Ovary (tissue), 9 donors: ENCODE results near the gene ABLIM1. TPM values are rescaled to one million over a fixed set of nuclear protein-coding genes. Genes with fewer than 3 reads are reported as not detected.

Experiments used
- DNase-seq, 5 donors: peaks; one replicate each; pipeline ENCODE4 v3.0.0-alpha.2; 2019 to 2020
- H3K27ac ChIP-seq, 2 donors: fragments of 200-600 bp; one replicate each; pipeline versions ENCODE4 v1.5.1 to v1.8.0; 2019 to 2022
- H3K27me3 ChIP-seq: fragments of 200-600 bp; one replicate; pipeline ENCODE4 v1.8.0; 2022
- H3K36me3 ChIP-seq: fragments of 200-600 bp; sonication (generic); one replicate; pipeline ENCODE4 v1.5.1; 2019
- H3K4me1 ChIP-seq: one replicate; pipeline ENCODE4 v1.8.1; 2013; ENCODE audit warnings: mild to moderate bottlenecking, moderate library complexity; ENCODE audit not compliant: insufficient read depth
- H3K4me3 ChIP-seq: fragments of 200-600 bp; sonication (generic); one replicate; pipeline ENCODE4 v1.5.1; 2017
- H3K9me3 ChIP-seq, 2 donors: fragments of 200-600 bp in 1 of 2; sonication (generic) in 1 of 2; one replicate each; pipeline versions ENCODE4 v1.5.1 to v1.8.1; 2013 to 2019; ENCODE audit warnings: mild to moderate bottlenecking in 1 of 2, moderate library complexity in 1 of 2
- CTCF ChIP-seq, 3 donors: fragments of 450-650 bp in 2 of 3; fragments of 200-600 bp in 1 of 3; IDR thresholded peaks; one replicate each; pipeline versions ENCODE4 v1.5.1 to v1.8.0; 2016 to 2022; ENCODE audit warnings: antibody characterized with exemption in 3 of 3, mild to moderate bottlenecking in 1 of 3
- EP300 ChIP-seq: sonication (generic); formaldehyde crosslinking; IDR thresholded peaks from one replicate; pipeline ENCODE4 v1.6.1; 2017; ENCODE audit warnings: antibody characterized with exemption
- POLR2A ChIP-seq: fragments of 450-650 bp; IDR thresholded peaks from one replicate; pipeline ENCODE4 v1.6.1; 2017; ENCODE audit warnings: antibody characterized with exemption, mild to moderate bottlenecking, moderate library complexity
- WGBS, 3 donors: extraction: QIAGEN DNeasy Blood & Tissue Kit in 1 of 3; methylation state at CpG; one replicate each; pipeline versions ENCODE4 v1.1.5 to v1.1.7; 2013 to 2017; 5-methylcytosine and 5-hydroxymethylcytosine counted together
- intact Hi-C, 4 donors: fragments of 100-400 bp; cut with DNase I; formaldehyde crosslinking; loops; one replicate each; pipeline versions ENCODE4 v1.11.0 to v1.15.1; 2022 to 2023
- polyA plus RNA-seq, 2 donors: library from polyadenylated mRNA; stranded (reverse); fragments of 200-250 nt in 1 of 2; fragments of 350-450 nt in 1 of 2; fragmentation: Illumina TruSeq in 1 of 2; extraction: RNeasy Lipid Tissue Mini Kit (QIAGEN cat#74804) in 1 of 2; gene quantifications; one replicate each; pipeline ENCODE4 v1.2.3, GENCODE V29; 2013 to 2014
- total RNA-seq, 7 donors: library from RNA; depleted of rRNA in 2 of 7; stranded (reverse); fragments of >200 nt in 2 of 7; fragmentation: NEBNext Ultra II Directional in 3 of 7; extraction: Animal tissue kit (Norgen Biotek cat#: 25700) in 3 of 7; gene quantifications; one replicate each; pipeline versions ENCODE4 v1.1.0 to v1.2.4, GENCODE V29; 2016 to 2023
- donor health status: DM: no; HTN: no; CAD: no; lungs with moderate emphysema.
- donor health status: DM: no; HTN: no; CAD: no.
- donor health status: Bipolar disorder and iron deficiency.
- donor health status: DM: yes; HTN: yes; CAD: no.
- donor health status: DM: no; HTN: no; CAD: no.
- donor health status: DM: yes; HTN: yes; CAD: no.

The ABLIM1 gene
- total and polyA plus RNA-seq, 9 donors: 155 to 505 (median 283) TPM

GRCh38 chr10:114547056-114547455, 111.0 kb downstream of the ABLIM1 start:
- no peak for TF ChIP-seq CTCF (IDR thresholded peaks at IDR 0.05)
- no peak for TF ChIP-seq POLR2A
- TF ChIP-seq EP300: no peak
- H3K9me3 ChIP-seq: no peaks in the 10 kb centered on the region
- H3K27ac ChIP-seq: no peak overlapping the region
- peaks cover 4% of the 10 kb centered on the region for H3K4me1 ChIP-seq
- H3K36me3 ChIP-seq: no peaks in the 10 kb centered on the region
- 75 to 88% (median 83%) methylated on average over 3 of the region's 3 CpGs for WGBS, 3 donors
- intact Hi-C loops: loop anchor here in 3 of 4 donors (5.0 to 10.0 kb wide), 4 partner anchors 70 to 245 kb away; no protein-coding TSS in a partner anchor
- no peak overlapping the region for H3K4me3 ChIP-seq
- DNase-seq: no peak
- H3K27me3 ChIP-seq: no peaks in the 10 kb centered on the region

- WGBS, 3 donors: 96 to 97% (median 97%) methylated on average over 5 of the region's 5 CpGs
- H3K27ac ChIP-seq: no peak overlapping the region
- H3K27me3 ChIP-seq: no peaks in the 10 kb centered on the region
- no peak overlapping the region for H3K4me3 ChIP-seq
- no peak for TF ChIP-seq EP300
- no peak for TF ChIP-seq CTCF (IDR thresholded peaks at IDR 0.05)
- TF ChIP-seq POLR2A: no peak
- DNase-seq: no peak
- peaks cover 6% of the 10 kb centered on the region for H3K4me1 ChIP-seq
- no peaks in the 10 kb centered on the region for H3K36me3 ChIP-seq
- no peaks in the 10 kb centered on the region for H3K9me3 ChIP-seq
- intact Hi-C loops: loop anchor here in 3 of 4 donors (5.0 to 10.0 kb wide), 4 partner anchors 69 to 244 kb away; no protein-coding TSS in a partner anchor
Measured at GRCh38 chr10:114545819-114546218, 112.3 kb downstream of the ABLIM1 start.

- WGBS, 3 donors: 92 to 94% (median 93%) methylated on average over 10 of the region's 10 CpGs
- Histone ChIP-seq H3K4me3 (no peak overlapping the region), H3K36me3 (no peaks in the 10 kb centered on the region), H3K4me1 (peaks cover 7% of the 10 kb centered on the region), H3K9me3 (no peaks in the 10 kb centered on the region), H3K27me3 (no peaks in the 10 kb centered on the region), H3K27ac (no peak overlapping the region)
- TF ChIP-seq CTCF (IDR thresholded peaks at IDR 0.05): no peak
- no peak for TF ChIP-seq EP300
- no peak for TF ChIP-seq POLR2A
- intact Hi-C loops: loop anchor here in 3 of 4 donors (5.0 to 10.0 kb wide), 4 partner anchors 68 to 243 kb away; no protein-coding TSS in a partner anchor
- DNase-seq: no peak
Measured at GRCh38 chr10:114545071-114545470, 113.0 kb downstream of the ABLIM1 start.

GRCh38 chr10:114544045-114544659, 113.9 kb downstream of the ABLIM1 start:
- TF ChIP-seq POLR2A: no peak
- TF ChIP-seq EP300: no peak
- no peak for TF ChIP-seq CTCF (IDR thresholded peaks at IDR 0.05)

More at GRCh38 chr10:114544045-114544659, 113.9 kb downstream of the ABLIM1 start:
- Histone ChIP-seq H3K4me3 (no peak overlapping the region), H3K9me3 (no peaks in the 10 kb centered on the region), H3K27me3 (no peaks in the 10 kb centered on the region), H3K36me3 (no peaks in the 10 kb centered on the region), H3K27ac (no peak overlapping the region), H3K4me1 (peaks cover 8% of the 10 kb centered on the region)
- intact Hi-C loops: loop anchor here in 2 of 4 donors (5.0 to 10.0 kb wide), 3 partner anchors 72 to 242 kb away; no protein-coding TSS in a partner anchor
- DNase-seq: no peak
- WGBS, 3 donors: 78 to 85% (median 85%) methylated on average over 8 to 9 of the region's 9 CpGs
